Urothelium cell line (cell line): Measurements from ENCODE around the gene PHF5A.
"Not testable (repeated sequence)": the region's sequence is repeated elsewhere in the genome, so short reads cannot be mapped to it uniquely, and the experiment has no call there.

ENCODE experiments used
- DNase-seq: peaks from one replicate; pipeline ENCODE4 v3.0.0; 2011; ENCODE audit warnings: low spot score, mixed read lengths
- FAIRE-seq: peaks from 2 replicates; lab custom pipeline; 2011; peaks lifted over from hg19 to GRCh38; lab: Jason Lieb, UNC

The PHF5A gene

DNA sequence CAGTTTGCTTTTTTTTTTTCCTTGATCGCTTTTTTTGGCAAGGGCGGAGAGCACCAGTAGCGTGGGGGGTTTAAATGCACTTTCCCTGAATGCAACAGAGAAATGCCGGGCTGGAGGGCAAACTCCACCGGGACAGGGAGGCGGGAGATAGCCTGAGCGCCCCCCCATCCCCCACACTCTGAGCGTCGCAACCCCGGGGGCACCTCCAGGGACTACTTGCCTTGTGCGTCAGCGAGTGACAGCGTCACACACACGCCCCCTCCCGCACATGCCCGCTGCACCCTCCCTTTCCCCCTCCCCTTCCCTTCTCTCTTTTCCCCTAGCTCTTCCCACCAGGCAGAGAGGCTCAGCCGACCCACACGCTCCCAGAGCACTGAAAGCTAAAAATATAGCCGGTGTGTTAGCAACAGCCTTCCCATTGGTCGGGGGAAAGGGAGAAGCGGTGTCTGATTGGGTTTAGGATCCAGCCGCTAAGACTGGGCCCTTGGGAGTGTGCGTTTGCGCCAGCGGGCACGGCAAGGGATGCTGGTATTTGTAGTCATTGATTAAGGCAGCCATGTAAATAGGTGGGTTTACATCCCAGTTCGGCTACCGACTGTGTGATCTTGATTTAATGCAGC, 20.2 kb downstream of the PHF5A start:
- FAIRE-seq (peak; percentile 94), DNase-seq (peak; percentile 96)

DNA sequence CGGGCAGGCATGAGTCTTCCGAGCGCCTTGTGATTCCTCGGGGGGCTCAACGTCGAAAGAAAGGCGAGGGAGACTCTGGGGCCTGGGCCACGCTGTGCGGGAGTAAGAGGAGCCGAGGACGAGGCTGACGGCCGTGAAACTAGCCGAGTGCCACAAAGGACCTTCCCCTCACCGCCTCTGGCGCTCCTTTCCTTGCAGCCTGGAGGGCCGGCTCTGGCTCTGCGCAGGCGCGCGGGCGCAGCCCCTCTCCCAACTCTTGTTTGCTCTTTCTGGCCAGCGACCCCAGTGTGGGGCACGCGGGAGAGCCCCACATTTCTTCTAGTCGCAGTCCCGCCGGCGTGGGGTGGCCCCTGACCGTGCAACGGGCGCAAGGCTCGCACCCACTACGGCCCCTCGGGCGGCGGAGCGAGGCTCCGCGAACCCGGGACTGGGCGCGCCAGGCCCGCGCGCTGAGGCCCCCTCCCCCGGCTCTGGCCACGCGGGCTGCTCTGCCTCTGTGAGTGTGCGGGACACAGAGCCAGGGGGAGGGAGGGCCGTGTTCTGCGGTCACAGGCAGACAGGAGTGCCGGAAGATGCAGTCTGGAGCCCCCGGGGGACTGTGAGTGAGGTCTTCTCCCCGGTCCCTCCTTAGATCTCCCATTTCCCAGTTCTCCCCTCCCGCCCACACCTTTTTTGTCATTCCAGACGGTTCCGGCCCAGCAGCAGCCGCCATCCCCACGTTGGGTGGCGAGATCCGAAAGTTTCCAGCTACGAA, 20.9 kb downstream of the PHF5A start:
- FAIRE-seq (no peak), DNase-seq (peak; percentile 56)

GRCh38 chr22:41446639-41447434, 21.7 kb downstream of the PHF5A start, which contains the start of gene TOB2:
Gene TOB2, minus strand, starts transcription at chr22:41446801. Its CDS starts 9,456 bp downstream, at chr22:41437345.
- FAIRE-seq (peak; percentile 90), DNase-seq (peak; percentile 89)

DNA sequence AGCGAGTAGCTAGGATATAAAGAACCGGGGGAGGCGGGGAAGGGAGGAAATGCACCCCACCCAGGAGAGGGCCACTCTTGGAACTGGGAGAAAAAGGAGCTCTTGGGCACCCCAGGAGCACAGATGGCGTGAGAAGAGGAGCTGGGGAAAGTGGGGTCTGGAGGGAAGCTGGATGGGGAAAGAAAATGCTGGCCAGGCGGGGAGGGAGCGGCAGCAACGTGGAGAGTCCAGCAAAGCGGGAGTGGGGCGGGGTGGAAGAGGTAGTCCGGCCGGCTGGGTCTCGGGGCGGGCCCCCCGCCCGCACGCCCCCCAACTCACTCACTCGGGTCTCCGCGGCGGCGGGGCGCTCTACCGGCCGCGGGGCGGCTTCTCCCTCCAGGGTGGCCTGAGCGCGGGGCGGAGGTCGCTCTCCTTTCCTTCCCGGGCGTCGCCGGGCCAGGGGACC, 22.4 kb downstream of the PHF5A start:
- no peak for FAIRE-seq
- no peak for DNase-seq

GRCh38 chr22:41445129-41446056, 23.1 kb downstream of the PHF5A start:
- no peak for FAIRE-seq
- no peak for DNase-seq

- FAIRE-seq (peak; percentile 30), DNase-seq (peak; percentile 95)
Measured at GRCh38 chr22:41444360-41445128, 23.9 kb downstream of the PHF5A start.

- DNase-seq (no peak), FAIRE-seq (no peak)
Measured at GRCh38 chr22:41442240-41442792, 26.2 kb downstream of the PHF5A start.

- DNase-seq, FAIRE-seq: not testable (repeated sequence)
Measured at GRCh38 chr22:41440511-41440910, 28.0 kb downstream of the PHF5A start.

DNA sequence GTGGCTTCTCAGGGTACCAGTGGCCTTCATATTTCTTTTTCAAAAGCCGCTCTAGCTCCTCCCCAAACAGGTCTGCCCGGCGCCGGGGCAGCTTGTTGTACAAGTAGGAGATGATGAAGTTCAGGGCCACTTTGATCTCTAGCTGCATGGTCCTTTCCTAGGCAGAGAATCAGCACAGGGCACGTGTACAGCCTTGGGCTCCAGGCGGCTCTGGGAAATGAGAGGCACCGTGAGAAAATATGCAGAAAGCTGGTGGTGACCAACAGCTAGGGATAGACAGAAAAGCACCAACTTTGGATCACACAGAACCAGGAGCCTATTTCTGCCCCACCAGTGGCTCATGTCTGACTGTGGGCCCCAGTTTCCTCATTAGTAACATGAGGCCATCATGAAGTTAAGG, 31.3 kb downstream of the PHF5A start:
- no peak for FAIRE-seq
- DNase-seq: no peak

- FAIRE-seq (no peak), DNase-seq (no peak)
Measured at GRCh38 chr22:41436322-41437113, 32.0 kb downstream of the PHF5A start.

- no peak for FAIRE-seq
- DNase-seq: no peak
Measured at GRCh38 chr22:41435560-41435959, 32.9 kb downstream of the PHF5A start.

- DNase-seq: not testable (repeated sequence)
- peak; percentile 73 for FAIRE-seq
Measured at GRCh38 chr22:41434361-41435003, 34.0 kb downstream of the PHF5A start.

- FAIRE-seq, DNase-seq: not testable (repeated sequence)
Measured at GRCh38 chr22:41433480-41433879, 35.0 kb downstream of the PHF5A start.

- FAIRE-seq (no peak), DNase-seq (no peak)
Measured at GRCh38 chr22:41431656-41432055, 36.8 kb downstream of the PHF5A start.

DNA sequence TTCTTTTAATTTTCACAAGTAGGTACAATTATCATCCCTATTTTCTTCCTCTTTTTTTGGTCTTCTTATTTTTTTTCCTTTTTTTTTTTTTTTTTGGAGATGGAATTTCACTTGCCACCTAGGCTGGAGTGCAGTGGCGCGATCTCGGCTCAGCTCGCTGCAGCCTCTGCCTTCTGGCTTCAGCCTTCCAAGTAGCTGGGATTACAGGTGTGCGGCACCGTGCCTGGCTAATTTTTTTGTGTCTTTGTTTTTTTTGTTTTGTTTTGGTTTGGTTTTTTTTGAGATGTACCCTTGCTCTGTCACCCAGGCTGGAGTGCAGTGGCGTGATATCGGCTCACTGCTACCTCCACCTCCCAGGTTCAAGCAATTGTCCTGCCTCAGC, 38.5 kb downstream of the PHF5A start:
- no peak for DNase-seq
- FAIRE-seq: no peak

DNA sequence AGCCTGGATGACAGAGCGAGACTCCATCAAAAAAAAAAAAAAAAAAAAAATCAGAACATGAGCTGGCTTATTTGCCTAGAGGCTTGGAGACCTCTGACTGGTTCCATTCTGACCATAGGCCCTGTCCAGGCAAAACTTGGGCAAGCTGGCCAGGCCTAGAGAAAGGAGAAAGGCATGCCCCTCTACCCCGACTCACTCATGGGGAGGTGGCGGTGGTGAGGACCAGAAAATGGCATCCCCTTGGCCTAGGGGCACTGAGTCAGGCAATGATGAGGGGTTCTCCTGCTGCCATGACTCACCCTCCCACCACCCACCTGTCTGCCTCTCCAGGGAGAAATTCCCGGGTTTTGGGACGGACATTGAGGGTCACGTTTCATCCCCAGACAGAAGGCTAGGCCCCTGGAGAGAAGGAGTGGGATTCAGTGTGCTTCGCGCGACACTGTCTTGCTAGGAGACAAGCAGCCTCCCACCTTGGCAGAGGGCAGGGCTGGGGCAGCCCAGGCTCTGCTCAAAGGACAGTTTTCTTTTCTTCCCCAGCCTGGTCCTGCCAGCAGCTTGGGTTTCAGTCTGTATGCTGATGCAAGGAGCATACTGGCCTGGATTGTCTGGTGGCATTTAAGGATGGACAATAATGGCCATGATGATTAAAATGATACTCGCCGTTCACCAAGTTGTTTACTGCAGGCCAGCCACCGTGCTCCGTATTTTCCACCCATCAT, 39.1 kb downstream of the PHF5A start:
- no peak for DNase-seq

DNA sequence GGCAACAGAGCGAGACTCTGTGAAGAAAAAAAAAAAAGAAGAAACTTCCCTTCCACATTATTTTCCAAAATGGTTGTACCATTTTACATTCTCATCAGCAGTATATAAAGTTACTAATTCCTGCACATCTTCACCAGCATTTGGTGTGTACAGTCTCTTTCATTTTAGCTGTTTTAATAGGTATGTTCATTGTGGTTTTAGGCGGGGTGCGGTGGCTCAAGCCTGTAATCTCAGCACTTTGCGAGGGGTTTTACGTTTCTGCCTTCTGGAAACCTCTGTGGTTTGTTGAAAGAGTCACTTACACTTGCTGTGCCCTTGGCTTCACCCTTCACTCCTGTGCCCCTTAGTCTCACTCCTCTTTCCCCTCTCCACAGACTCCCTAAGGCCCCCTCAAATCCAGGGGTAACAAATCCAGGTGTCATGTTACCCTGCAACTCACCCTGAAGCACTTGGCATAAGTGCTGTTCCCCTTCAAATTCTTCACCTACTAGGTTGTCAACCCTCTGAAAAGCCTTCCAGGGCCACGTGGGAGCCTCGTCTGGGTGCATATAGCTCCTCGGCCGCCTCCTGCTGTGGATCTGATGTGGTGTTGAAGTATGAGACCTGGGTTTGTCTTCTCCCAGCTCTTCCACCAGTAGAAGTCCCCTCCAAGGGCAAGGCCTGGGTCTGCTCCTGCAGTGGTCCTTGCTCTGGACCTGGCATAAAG, 42.7 kb downstream of the PHF5A start:
- FAIRE-seq: no peak
- DNase-seq: no peak

More for the DNA sequence above, 39.1 kb downstream of the PHF5A start:
- no peak for FAIRE-seq
